Stomach (tissue), 9 donors: ENCODE results near the gene BNC2. TPM values are rescaled to one million over a fixed set of nuclear protein-coding genes. Genes with fewer than 3 reads are reported as not detected.

Source experiments
- DNase-seq, 2 donors: peaks; one replicate each; pipeline versions ENCODE4 v3.0.0 to v3.0.0-alpha.2; 2013 to 2019
- H3K27ac ChIP-seq, 5 donors: fragments of 200-600 bp in 4 of 5; sonication (generic) in 4 of 5; one replicate each; pipeline ENCODE4 v1.5.1; 2013 to 2019; ENCODE audit warnings: mild to moderate bottlenecking in 1 of 5, moderate library complexity in 1 of 5
- H3K27me3 ChIP-seq, 3 donors: fragments of 200-600 bp; sonication (generic); one replicate each; pipeline ENCODE4 v1.5.1; 2017 to 2019; ENCODE audit warnings: mixed run types in 1 of 3
- H3K36me3 ChIP-seq, 4 donors: fragments of 200-600 bp; sonication (generic); 1 replicate in 3 of 4; 2 replicates in 1 of 4; pipeline ENCODE4 v1.5.1; 2016 to 2019
- H3K4me1 ChIP-seq, 4 donors: fragments of 200-600 bp; sonication (generic); one replicate each; pipeline ENCODE4 v1.5.1; 2016 to 2019
- H3K4me3 ChIP-seq, 4 donors: fragments of 200-600 bp; sonication (generic) in 3 of 4; one replicate each; pipeline ENCODE4 v1.5.1; 2016 to 2019; ENCODE audit warnings: mild to moderate bottlenecking in 1 of 4
- H3K9me3 ChIP-seq, 4 donors: fragments of 200-600 bp; sonication (generic); one replicate each; pipeline ENCODE4 v1.5.1; 2016 to 2019
- EP300 ChIP-seq: sonication (generic); formaldehyde crosslinking; IDR thresholded peaks from one replicate; pipeline ENCODE4 v1.6.1; 2017; ENCODE audit warnings: antibody characterized with exemption
- POLR2A ChIP-seq, 4 donors: fragments of 450-650 bp; IDR thresholded peaks; one replicate each; pipeline ENCODE4 v1.6.1; 2016; ENCODE audit warnings: antibody characterized with exemption in 4 of 4, control low read depth in 2 of 4, mild to moderate bottlenecking in 1 of 4, moderate library complexity in 1 of 4
- POLR2AphosphoS5 ChIP-seq, 3 donors: sonication (generic); formaldehyde crosslinking; IDR thresholded peaks; one replicate each; pipeline ENCODE4 v1.6.1; 2016; ENCODE audit warnings: antibody characterized with exemption in 3 of 3
- WGBS, 5 donors: extraction: QIAGEN DNeasy Blood & Tissue Kit in 3 of 5; methylation state at CpG; one replicate each; pipeline versions ENCODE4 v1.1.5 to v1.1.7; 2013 to 2018; 5-methylcytosine and 5-hydroxymethylcytosine counted together
- intact Hi-C: fragments of 100-400 bp; cut with DNase I; formaldehyde crosslinking; loops from one replicate; pipeline ENCODE4 v1.15.1; 2023; ENCODE audit warnings: low total_unique reads
- polyA plus RNA-seq, 3 donors: library from polyadenylated mRNA; stranded (reverse); fragments of 200-250 nt; gene quantifications; one replicate each; pipeline ENCODE4 v1.2.3, GENCODE V29; 2013
- total RNA-seq, 5 donors: library from RNA; depleted of rRNA; stranded (reverse); fragments of >200 nt; gene quantifications; one replicate each; pipeline versions ENCODE4 v1.1.0 to v1.2.3, GENCODE V29; 2014 to 2016
- TF ChIP-seq, protein P1 (sequence below), 7 experiments: fragments of 450-650 bp in 4 of 7; fragments of 200-600 bp in 3 of 7; sonication (generic) in 3 of 7; IDR thresholded peaks; one replicate each; pipeline ENCODE4 v1.5.1; 2016 to 2019; ENCODE audit warnings: antibody characterized with exemption in 7 of 7, control low read depth in 2 of 7, mild to moderate bottlenecking in 1 of 7
- donor health status: healthy with polysubstance abuse.
- donor health status: Bipolar disorder and iron deficiency.
- donor health status: healthy.

BNC2 gene
- total and polyA plus RNA-seq, 8 donors, result 1.1 to 60.7 (median 7.6) TPM

DNA sequence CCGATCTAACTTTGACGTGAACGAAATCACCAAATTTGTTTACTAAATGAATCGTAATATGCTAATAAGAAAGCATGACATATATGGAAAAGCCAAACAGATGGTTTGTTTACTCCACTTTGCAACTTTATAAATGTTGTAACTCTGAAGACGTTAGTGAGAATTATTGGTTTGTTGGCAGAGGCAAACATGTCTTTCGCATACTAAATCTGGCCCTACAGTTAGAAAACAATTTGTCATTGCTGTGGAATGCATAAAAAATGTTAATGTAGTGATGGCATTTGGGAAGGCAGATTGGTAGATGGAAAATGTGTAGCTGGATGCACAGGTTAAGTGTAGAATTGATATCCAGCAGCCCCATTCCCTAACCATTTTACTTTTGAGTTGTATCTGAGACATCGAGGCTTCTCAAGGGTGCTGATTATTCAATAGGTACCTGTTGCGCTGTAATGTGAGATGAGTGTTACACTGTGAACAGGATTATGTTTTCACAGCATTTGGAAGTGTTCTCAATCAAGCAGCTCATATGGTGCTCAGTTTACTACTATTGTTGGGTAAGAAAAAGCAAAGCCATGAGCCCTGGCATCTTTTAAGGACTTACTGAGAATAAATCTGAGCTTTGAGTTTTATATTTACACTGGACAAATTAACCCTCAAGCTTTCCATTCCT is 444.8 kb downstream of the BNC2 start:
- Histone ChIP-seq H3K27ac (no peak overlapping the region), H3K4me1 (no peaks in the 10 kb centered on the region), H3K9me3 (no peaks in the 10 kb centered on the region), H3K27me3 (no peaks in the 10 kb centered on the region), H3K36me3 (no peaks in the 10 kb centered on the region), H3K4me3 (no peak overlapping the region)
- WGBS, 5 donors, result 63 to 83% (median 73%) methylated on average over 8 of the region's 8 CpGs
- TF ChIP-seq POLR2AphosphoS5 (IDR thresholded peaks at IDR 0.05), result no peak
- intact Hi-C loops, result no loop called here
- no peak for DNase-seq

DNA sequence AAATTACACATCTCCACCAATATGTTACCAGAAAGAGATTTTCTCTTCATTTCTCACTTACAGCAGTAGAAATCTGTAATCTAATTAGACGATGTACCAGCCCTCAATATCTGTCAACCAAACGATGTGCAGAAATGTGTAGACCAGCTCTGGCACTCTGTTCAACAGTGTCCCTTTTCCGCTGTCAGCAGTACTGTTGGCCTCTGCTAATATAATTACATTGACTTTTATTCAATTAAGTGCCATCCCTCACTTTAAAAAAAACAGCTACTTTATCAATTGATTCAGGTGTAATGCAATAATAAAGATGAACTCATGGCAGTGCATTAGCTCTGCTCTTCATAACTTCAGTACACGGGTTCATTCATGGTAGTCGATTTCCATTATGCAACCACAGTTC is 448.4 kb downstream of the BNC2 start:
- H3K36me3 ChIP-seq, result peaks cover 0 to 5% (median 2%) of the 10 kb centered on the region in 4 donors
- no peaks in the 10 kb centered on the region for H3K27me3 ChIP-seq
- H3K4me3 ChIP-seq, result no peak overlapping the region
- WGBS, 5 donors, result 89 to 95% (median 91%) methylated on average over 5 of the region's 5 CpGs
- intact Hi-C loops, result no loop called here
- TF ChIP-seq POLR2A (IDR thresholded peaks at IDR 0.05) (no peak), EP300 (no peak), POLR2AphosphoS5 (IDR thresholded peaks at IDR 0.05) (no peak)
- TF ChIP-seq, protein P1, sequence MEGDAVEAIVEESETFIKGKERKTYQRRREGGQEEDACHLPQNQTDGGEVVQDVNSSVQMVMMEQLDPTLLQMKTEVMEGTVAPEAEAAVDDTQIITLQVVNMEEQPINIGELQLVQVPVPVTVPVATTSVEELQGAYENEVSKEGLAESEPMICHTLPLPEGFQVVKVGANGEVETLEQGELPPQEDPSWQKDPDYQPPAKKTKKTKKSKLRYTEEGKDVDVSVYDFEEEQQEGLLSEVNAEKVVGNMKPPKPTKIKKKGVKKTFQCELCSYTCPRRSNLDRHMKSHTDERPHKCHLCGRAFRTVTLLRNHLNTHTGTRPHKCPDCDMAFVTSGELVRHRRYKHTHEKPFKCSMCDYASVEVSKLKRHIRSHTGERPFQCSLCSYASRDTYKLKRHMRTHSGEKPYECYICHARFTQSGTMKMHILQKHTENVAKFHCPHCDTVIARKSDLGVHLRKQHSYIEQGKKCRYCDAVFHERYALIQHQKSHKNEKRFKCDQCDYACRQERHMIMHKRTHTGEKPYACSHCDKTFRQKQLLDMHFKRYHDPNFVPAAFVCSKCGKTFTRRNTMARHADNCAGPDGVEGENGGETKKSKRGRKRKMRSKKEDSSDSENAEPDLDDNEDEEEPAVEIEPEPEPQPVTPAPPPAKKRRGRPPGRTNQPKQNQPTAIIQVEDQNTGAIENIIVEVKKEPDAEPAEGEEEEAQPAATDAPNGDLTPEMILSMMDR (IDR thresholded peaks at IDR 0.05), result no peak
- no peaks in the 10 kb centered on the region for H3K9me3 ChIP-seq
- no peak overlapping the region for H3K27ac ChIP-seq
- peaks cover 0 to 9% (median 0%) of the 10 kb centered on the region in 4 donors for H3K4me1 ChIP-seq
- no peak for DNase-seq

DNA sequence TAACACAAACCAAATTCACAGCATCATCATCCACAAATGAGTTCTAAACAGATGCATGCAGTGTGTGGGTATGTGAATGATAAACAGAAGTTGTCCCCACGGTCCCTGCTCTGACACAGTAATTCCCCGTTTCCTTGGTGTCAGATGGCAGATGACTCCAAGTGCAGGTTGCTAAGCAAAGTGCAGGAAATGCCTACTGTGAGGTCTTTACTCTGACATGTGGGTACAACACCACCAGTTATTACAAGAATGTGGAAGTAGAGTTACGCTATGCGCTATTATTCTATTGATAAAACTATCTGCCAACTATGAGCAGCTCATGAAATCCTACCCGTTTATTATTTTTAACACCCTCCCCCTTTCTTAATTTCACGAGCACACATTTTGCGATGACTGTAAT is 448.9 kb downstream of the BNC2 start:
- Histone ChIP-seq H3K4me3 (no peak overlapping the region), H3K27me3 (no peaks in the 10 kb centered on the region), H3K9me3 (no peaks in the 10 kb centered on the region), H3K4me1 (peaks cover 0 to 13% (median 2%) of the 10 kb centered on the region in 4 donors), H3K27ac (no peak overlapping the region), H3K36me3 (peaks cover 0 to 5% (median 2%) of the 10 kb centered on the region in 4 donors)
- TF ChIP-seq EP300, result no peak
- TF ChIP-seq, protein P1 (IDR thresholded peaks at IDR 0.05), result no peak
- no peak for TF ChIP-seq POLR2AphosphoS5 (IDR thresholded peaks at IDR 0.05)
- no peak for TF ChIP-seq POLR2A (IDR thresholded peaks at IDR 0.05)
- intact Hi-C loops, result no loop called here
- 64 to 79% (median 74%) methylated on average over 7 of the region's 7 CpGs for WGBS, 5 donors
- DNase-seq, result no peak

DNA sequence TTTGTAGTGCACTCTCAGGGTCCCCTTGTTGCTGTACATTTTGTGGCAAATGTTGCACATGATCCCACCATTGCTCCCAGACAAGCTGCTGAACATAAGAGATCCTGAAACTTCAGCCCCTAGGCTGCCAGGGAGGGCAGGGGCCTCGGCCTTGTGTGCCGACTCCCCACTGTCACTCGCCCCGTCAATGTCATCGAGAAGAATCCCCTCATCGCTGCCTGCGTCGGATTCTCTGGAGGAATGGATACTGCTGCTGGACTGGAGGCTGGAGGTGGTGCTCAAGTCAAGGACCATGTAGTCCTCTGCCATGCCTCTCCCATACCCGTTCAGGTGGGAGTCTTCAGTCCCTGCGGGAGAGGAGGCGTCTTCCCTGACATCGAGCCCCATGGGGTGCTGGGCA is 451.3 kb downstream of the BNC2 start:
- intact Hi-C loops, result no loop called here
- WGBS, 5 donors, result 94 to 97% (median 95%) methylated on average over 11 to 12 of the region's 12 CpGs
- H3K4me1 ChIP-seq, result peaks cover 0 to 19% (median 5%) of the 10 kb centered on the region in 4 donors
- no peaks in the 10 kb centered on the region for H3K27me3 ChIP-seq
- H3K36me3 ChIP-seq, result peaks cover 0 to 5% (median 2%) of the 10 kb centered on the region in 4 donors
- no peak overlapping the region for H3K27ac ChIP-seq
- DNase-seq, result no peak
- H3K9me3 ChIP-seq, result no peaks in the 10 kb centered on the region
- no peak for TF ChIP-seq POLR2A (IDR thresholded peaks at IDR 0.05)
- TF ChIP-seq, protein P1 (IDR thresholded peaks at IDR 0.05), result no peak
- no peak for TF ChIP-seq POLR2AphosphoS5 (IDR thresholded peaks at IDR 0.05)
- TF ChIP-seq EP300, result no peak
- H3K4me3 ChIP-seq, result no peak overlapping the region

DNA sequence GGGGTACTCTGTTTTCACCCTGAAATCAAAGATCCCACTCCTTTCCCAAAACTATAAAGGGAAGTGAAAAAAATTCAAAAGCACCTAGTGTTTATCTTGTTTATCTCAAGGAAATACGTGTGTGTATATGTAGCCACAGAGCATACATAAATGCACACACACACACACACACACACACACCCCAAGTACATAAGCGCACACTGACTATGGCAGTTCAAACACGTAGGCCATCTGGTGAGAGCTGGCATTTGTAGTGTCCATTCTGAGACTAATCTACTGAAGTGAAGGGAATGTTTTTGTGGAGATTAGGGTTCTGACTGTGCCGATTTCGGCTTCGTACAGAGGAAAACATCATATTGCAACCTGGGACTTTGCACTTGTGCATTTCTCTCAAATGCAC is 451.7 kb downstream of the BNC2 start:
- Histone ChIP-seq H3K4me1 (peaks cover 0 to 20% (median 5%) of the 10 kb centered on the region in 4 donors), H3K27ac (no peak overlapping the region), H3K27me3 (no peaks in the 10 kb centered on the region), H3K4me3 (no peak overlapping the region), H3K36me3 (peaks cover 0 to 5% (median 2%) of the 10 kb centered on the region in 4 donors), H3K9me3 (no peaks in the 10 kb centered on the region)
- WGBS, 5 donors, result 39 to 64% (median 51%) methylated on average over 6 of the region's 6 CpGs
- TF ChIP-seq, protein P1 (IDR thresholded peaks at IDR 0.05), result no peak
- TF ChIP-seq EP300 (no peak), POLR2A (IDR thresholded peaks at IDR 0.05) (no peak), POLR2AphosphoS5 (IDR thresholded peaks at IDR 0.05) (no peak)
- intact Hi-C loops, result no loop called here
- DNase-seq, result no peak
